GM12878 (cell line): Measurements from ENCODE around the gene SLC66A3. TPM values are rescaled to one million over a fixed set of nuclear protein-coding genes. Genes with fewer than 3 reads are reported as not detected.

Source experiments
- ATAC-seq: fragments of 200-7000 bp; cut with Tn5 transposase; 3 replicates; pipeline ENCODE4 v1.9.1; 2020; ENCODE audit warnings: mild to moderate bottlenecking, moderate library complexity
- BruUV-seq: library from RNA; stranded (reverse); fragments of 400-500 nt; replicated peaks from 2 replicates; lab custom pipeline; 2021; lab: Mats Ljungman, UMichigan
- CTCF ChIA-PET: fragments of 300-600 bp; sonication (Branson Sonifier 250); formaldehyde crosslinking; extraction: SDS; loops from one replicate; lab custom pipeline; 2021; ENCODE audit warnings: inconsistent platforms; lab: Yijun Ruan, JAX
- POLR2A ChIA-PET: fragments of 350-600 bp; formaldehyde crosslinking; extraction: SDS; loops from one replicate; lab custom pipeline; 2021; ENCODE audit warnings: inconsistent platforms; lab: Charles Lee
- RAD21 ChIA-PET: fragments of 300-600 bp; sonication (Branson Sonifier 250); formaldehyde crosslinking; loops from one replicate; lab custom pipeline; 2023; ENCODE audit warnings: antibody characterized with exemption; ENCODE audit not compliant: unreplicated experiment; lab: Charles Lee
- SMC1A ChIA-PET: fragments of 300-600 bp; sonication (Branson Sonifier 250); formaldehyde crosslinking; loops from one replicate; lab custom pipeline; 2023; ENCODE audit not compliant: unreplicated experiment, uncharacterized antibody; lab: Charles Lee
- DNase-seq: peaks from one replicate; pipeline ENCODE4 v3.0.0-alpha.2; 2011; ENCODE audit warnings: low read depth, low spot score
- FAIRE-seq: peaks from 3 replicates; lab custom pipeline; 2011; peaks lifted over from hg19 to GRCh38; lab: Jason Lieb, UNC
- H2AFZ ChIP-seq: 2 replicates; pipeline ENCODE4 v1.6.0; 2011; ENCODE audit warnings: low read depth, low read length, control low read depth; ENCODE audit not compliant: control insufficient read depth
- H3K27ac ChIP-seq: 2 replicates; pipeline ENCODE4 v1.5.1; 2011; ENCODE audit warnings: control low read depth; ENCODE audit not compliant: control insufficient read depth, insufficient read depth
- H3K27me3 ChIP-seq, 2 experiments: replicated peaks in 1 of 2; 2 replicates each; pipeline versions ENCODE4 v1.6.0 to v1.6.1; 2011; ENCODE audit warnings: low read length in 1 of 2; ENCODE audit not compliant: control insufficient read depth in 2 of 2, insufficient read depth in 2 of 2
- H3K36me3 ChIP-seq, 2 experiments: 2 replicates each; pipeline ENCODE4 v1.5.1; 2011; ENCODE audit warnings: low read length in 1 of 2; ENCODE audit not compliant: control insufficient read depth in 2 of 2, insufficient read depth in 2 of 2
- H3K4me1 ChIP-seq: 2 replicates; pipeline ENCODE4 v1.6.1; 2011; ENCODE audit warnings: mild to moderate bottlenecking, low read length, moderate library complexity, mixed read lengths; ENCODE audit not compliant: control insufficient read depth, insufficient read depth
- H3K4me2 ChIP-seq: 2 replicates; pipeline ENCODE4 v1.6.0; 2011; ENCODE audit warnings: control low read depth; ENCODE audit not compliant: control insufficient read depth, insufficient read depth
- H3K4me3 ChIP-seq: fragments of 200-600 bp; sonication (generic); 2 replicates; pipeline ENCODE4 v1.5.1; 2016
- H3K79me2 ChIP-seq: 2 replicates; pipeline ENCODE4 v1.6.0; 2011; ENCODE audit warnings: low read length; ENCODE audit not compliant: control insufficient read depth, insufficient read depth
- H3K9ac ChIP-seq: 2 replicates; pipeline ENCODE4 v1.8.0; 2011; ENCODE audit warnings: low read length, control low read depth, mixed read lengths; ENCODE audit not compliant: control insufficient read depth, insufficient read depth
- H3K9me3 ChIP-seq: replicated peaks from 3 replicates; pipeline ENCODE4 v1.5.1; 2011; ENCODE audit warnings: mild to moderate bottlenecking, low read length; ENCODE audit not compliant: control insufficient read depth, insufficient read depth
- H4K20me1 ChIP-seq: 2 replicates; pipeline ENCODE4 v1.6.0; 2011; ENCODE audit not compliant: control insufficient read depth, insufficient read depth
- CREB1 ChIP-seq: IDR thresholded peaks from 2 replicates; pipeline ENCODE4 v1.6.1; 2012; ENCODE audit warnings: low read depth, mild to moderate bottlenecking, inconsistent platforms
- CREM ChIP-seq: IDR thresholded peaks from 2 replicates; pipeline ENCODE4 v1.6.1; 2014; ENCODE audit warnings: antibody characterized with exemption, low read depth
- MTA3 ChIP-seq: IDR thresholded peaks from 2 replicates; pipeline ENCODE4 v1.6.1; 2012; ENCODE audit warnings: low read length, inconsistent platforms, borderline replicate concordance
- NFIC ChIP-seq: IDR thresholded peaks from 2 replicates; pipeline ENCODE4 v1.6.1; 2012; ENCODE audit warnings: low read depth, mild to moderate bottlenecking, inconsistent platforms, low read length, moderate library complexity
- NR2C1 ChIP-seq: fragments of 450-650 bp; IDR thresholded peaks from 2 replicates; pipeline ENCODE4 v1.6.1; 2017; ENCODE audit warnings: antibody characterized with exemption, mild to moderate bottlenecking, moderate library complexity
- NRF1 ChIP-seq: conservative IDR thresholded peaks from 2 replicates; pipeline ENCODE4 v1.6.1; 2011; ENCODE audit warnings: mild to moderate bottlenecking, low read depth, low read length, improper control_type of control experiment
- PAX8 ChIP-seq: fragments of 450-650 bp; IDR thresholded peaks from 2 replicates; pipeline ENCODE4 v1.6.1; 2017; ENCODE audit warnings: mild to moderate bottlenecking, moderate library complexity
- RUNX3 ChIP-seq: IDR thresholded peaks from 2 replicates; pipeline ENCODE4 v1.6.1; 2012; ENCODE audit warnings: low read length, inconsistent platforms
- SREBF1 ChIP-seq: IDR thresholded peaks from 2 replicates; pipeline ENCODE4 v1.6.1; 2012; ENCODE audit warnings: mild to moderate bottlenecking, low read length
- ZNF207 ChIP-seq: fragments of 450-650 bp; IDR thresholded peaks from 2 replicates; pipeline ENCODE4 v1.6.1; 2014; ENCODE audit warnings: antibody characterized with exemption, mild to moderate bottlenecking, borderline replicate concordance
- ZNF384 ChIP-seq: IDR thresholded peaks from 2 replicates; pipeline ENCODE4 v1.6.1; 2012; ENCODE audit warnings: low read depth, mild to moderate bottlenecking, low read length, improper control_type of control experiment, borderline replicate concordance
- WGBS: methylation state at CpG from one replicate; pipeline ENCODE4 v1.1.6; 2016; ENCODE audit warnings: low lambda C conversion rate; ENCODE audit not compliant: insufficient replicate concordance, insufficient coverage; ENCODE audit errors: missing lambda C conversion rate; 5-methylcytosine and 5-hydroxymethylcytosine counted together
- in situ Hi-C: fragments of 300-500 bp; cut with MboI; formaldehyde crosslinking; loops from 9 replicates; pipeline ENCODE4 v1.14.3; 2018; ENCODE audit warnings: mixed read lengths
- intact Hi-C: fragments of 100-400 bp; cut with micrococcal nuclease; formaldehyde crosslinking; loops from one replicate; pipeline ENCODE4 v1.14.2; 2022; ENCODE audit not compliant: unreplicated experiment
- polyA plus RNA-seq, 11 experiments: library from polyadenylated mRNA; depleted of rRNA in 4 of 11; unstranded in 6 of 11; stranded (reverse) in 5 of 11; fragments of >200 nt; fragmentation: Nextera tagmentation in 4 of 11; fragmentation: Illumina TruSeq in 1 of 11; extraction: Ambion mirVana in 4 of 11; extraction: Trizol in 1 of 11; gene quantifications; 1 replicate in 1 of 11; 2 replicates in 10 of 11; pipeline versions ENCODE4 v1.2.1 to v1.2.3, GENCODE V29; 2011 to 2016; ENCODE audit warnings: inconsistent platforms in 2 of 11, missing spikeins in 2 of 11, low read depth in 1 of 11
- total RNA-seq, 4 experiments: library from RNA; depleted of rRNA in 3 of 4; stranded (reverse); fragments of >200 nt in 3 of 4; fragmentation: Illumina TruSeq in 1 of 4; extraction: Trizol in 1 of 4; gene quantifications; 2 replicates each; pipeline versions ENCODE4 v1.2.1 to v1.2.3, GENCODE V29; 2013 to 2021
- TF ChIP-seq, protein P1 (sequence below): fragments of 450-650 bp; IDR thresholded peaks from 2 replicates; pipeline ENCODE4 v1.6.1; 2018; ENCODE audit warnings: mild to moderate bottlenecking, low read depth, moderate library complexity; ENCODE audit not compliant: partially characterized antibody
- TF ChIP-seq, protein P2 (sequence below): IDR thresholded peaks from 2 replicates; pipeline ENCODE4 v1.6.1; 2012; ENCODE audit warnings: low read depth, low read length, improper control_type of control experiment
- TF ChIP-seq, protein P3 (sequence below): IDR thresholded peaks from 2 replicates; pipeline ENCODE4 v1.6.1; 2011; ENCODE audit warnings: mild to moderate bottlenecking, low read depth, low read length, moderate library complexity; ENCODE audit not compliant: insufficient replicate concordance
- TF ChIP-seq, protein P4 (sequence below): fragments of 450-650 bp; IDR thresholded peaks from 2 replicates; pipeline ENCODE4 v1.6.1; 2016; ENCODE audit warnings: mild to moderate bottlenecking

The SLC66A3 gene
- total and polyA plus RNA-seq, 10 of the 15 experiments (the other 5 are each of a cell fraction or from before 2014, with no cell fraction given), result 1.4 to 14.2 (median 6.4) TPM

DNA sequence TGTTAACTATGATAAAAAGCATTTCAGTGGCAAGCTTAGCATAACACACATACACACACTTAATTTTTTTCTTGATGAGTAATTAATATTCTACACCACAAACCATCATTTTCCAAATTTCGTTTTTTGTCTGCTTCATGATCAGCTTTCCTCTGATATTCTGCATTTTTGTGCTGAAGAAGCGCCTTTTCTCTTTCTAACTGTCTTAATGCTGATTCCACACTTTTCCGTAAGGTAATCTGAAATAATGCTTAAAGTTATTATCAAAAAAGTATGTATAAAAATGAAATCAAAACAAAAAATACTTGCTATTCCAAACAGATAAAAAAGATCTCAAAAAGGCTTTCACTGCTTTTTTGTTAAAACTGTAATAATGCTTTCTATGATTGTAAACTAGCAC lies 60.1 kb downstream of the SLC66A3 start:
- no peak overlapping the region for H3K4me3 ChIP-seq
- no peak overlapping the region for H2AFZ ChIP-seq
- SMC1A ChIA-PET, result interaction anchor here (1.1 to 1.3 kb wide), 2 partner anchors 10 to 15 kb away, joined by 3 to 6 read pairs; no protein-coding TSS in a partner anchor
- TF ChIP-seq SREBF1 (no peak), NFIC (no peak), CREM (no peak), PAX8 (no peak), NR2C1 (no peak), ZNF384 (no peak), ZNF207 (no peak), MTA3 (no peak), CREB1 (no peak), NRF1 (no peak), RUNX3 (no peak)
- TF ChIP-seq, protein P1, sequence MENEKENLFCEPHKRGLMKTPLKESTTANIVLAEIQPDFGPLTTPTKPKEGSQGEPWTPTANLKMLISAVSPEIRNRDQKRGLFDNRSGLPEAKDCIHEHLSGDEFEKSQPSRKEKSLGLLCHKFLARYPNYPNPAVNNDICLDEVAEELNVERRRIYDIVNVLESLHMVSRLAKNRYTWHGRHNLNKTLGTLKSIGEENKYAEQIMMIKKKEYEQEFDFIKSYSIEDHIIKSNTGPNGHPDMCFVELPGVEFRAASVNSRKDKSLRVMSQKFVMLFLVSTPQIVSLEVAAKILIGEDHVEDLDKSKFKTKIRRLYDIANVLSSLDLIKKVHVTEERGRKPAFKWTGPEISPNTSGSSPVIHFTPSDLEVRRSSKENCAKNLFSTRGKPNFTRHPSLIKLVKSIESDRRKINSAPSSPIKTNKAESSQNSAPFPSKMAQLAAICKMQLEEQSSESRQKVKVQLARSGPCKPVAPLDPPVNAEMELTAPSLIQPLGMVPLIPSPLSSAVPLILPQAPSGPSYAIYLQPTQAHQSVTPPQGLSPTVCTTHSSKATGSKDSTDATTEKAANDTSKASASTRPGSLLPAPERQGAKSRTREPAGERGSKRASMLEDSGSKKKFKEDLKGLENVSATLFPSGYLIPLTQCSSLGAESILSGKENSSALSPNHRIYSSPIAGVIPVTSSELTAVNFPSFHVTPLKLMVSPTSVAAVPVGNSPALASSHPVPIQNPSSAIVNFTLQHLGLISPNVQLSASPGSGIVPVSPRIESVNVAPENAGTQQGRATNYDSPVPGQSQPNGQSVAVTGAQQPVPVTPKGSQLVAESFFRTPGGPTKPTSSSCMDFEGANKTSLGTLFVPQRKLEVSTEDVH, result no peak
- TF ChIP-seq, protein P2, sequence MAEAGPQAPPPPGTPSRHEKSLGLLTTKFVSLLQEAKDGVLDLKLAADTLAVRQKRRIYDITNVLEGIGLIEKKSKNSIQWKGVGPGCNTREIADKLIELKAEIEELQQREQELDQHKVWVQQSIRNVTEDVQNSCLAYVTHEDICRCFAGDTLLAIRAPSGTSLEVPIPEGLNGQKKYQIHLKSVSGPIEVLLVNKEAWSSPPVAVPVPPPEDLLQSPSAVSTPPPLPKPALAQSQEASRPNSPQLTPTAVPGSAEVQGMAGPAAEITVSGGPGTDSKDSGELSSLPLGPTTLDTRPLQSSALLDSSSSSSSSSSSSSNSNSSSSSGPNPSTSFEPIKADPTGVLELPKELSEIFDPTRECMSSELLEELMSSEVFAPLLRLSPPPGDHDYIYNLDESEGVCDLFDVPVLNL, result no peak
- TF ChIP-seq, protein P3, sequence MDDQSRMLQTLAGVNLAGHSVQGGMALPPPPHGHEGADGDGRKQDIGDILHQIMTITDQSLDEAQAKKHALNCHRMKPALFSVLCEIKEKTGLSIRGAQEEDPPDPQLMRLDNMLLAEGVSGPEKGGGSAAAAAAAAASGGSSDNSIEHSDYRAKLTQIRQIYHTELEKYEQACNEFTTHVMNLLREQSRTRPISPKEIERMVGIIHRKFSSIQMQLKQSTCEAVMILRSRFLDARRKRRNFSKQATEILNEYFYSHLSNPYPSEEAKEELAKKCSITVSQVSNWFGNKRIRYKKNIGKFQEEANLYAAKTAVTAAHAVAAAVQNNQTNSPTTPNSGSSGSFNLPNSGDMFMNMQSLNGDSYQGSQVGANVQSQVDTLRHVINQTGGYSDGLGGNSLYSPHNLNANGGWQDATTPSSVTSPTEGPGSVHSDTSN, result no peak
- TF ChIP-seq, protein P4, sequence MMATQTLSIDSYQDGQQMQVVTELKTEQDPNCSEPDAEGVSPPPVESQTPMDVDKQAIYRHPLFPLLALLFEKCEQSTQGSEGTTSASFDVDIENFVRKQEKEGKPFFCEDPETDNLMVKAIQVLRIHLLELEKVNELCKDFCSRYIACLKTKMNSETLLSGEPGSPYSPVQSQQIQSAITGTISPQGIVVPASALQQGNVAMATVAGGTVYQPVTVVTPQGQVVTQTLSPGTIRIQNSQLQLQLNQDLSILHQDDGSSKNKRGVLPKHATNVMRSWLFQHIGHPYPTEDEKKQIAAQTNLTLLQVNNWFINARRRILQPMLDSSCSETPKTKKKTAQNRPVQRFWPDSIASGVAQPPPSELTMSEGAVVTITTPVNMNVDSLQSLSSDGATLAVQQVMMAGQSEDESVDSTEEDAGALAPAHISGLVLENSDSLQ, result no peak
- TF ChIP-seq, all 136 proteins: peak for 0
- Histone ChIP-seq H3K27ac (no peak overlapping the region), H3K4me1 (no peaks in the 10 kb centered on the region), H3K36me3 (peaks cover 0 to 11% of the 10 kb centered on the region in 2 experiments; a peak in 3 of 4 replicates), H3K4me2 (no peak overlapping the region), H3K9ac (no peak overlapping the region), H3K27me3 (no peaks in the 10 kb centered on the region), H4K20me1 (no peaks in the 10 kb centered on the region), H3K79me2 (no peaks in the 10 kb centered on the region), H3K9me3 (no peaks in the 10 kb centered on the region)
- BruUV-seq, result no TSS peak
- no peak for ATAC-seq
- intact Hi-C loops, result no loop called here
- 93% methylated on average over 3 of the region's 3 CpGs for WGBS
- no peak for DNase-seq
- ChIA-PET RAD21 (no interaction called here), CTCF (interaction anchor here (1.3 kb wide), 1 partner anchor 12 kb away, joined by 4 read pairs; no protein-coding TSS in a partner anchor), POLR2A (interaction anchor here (0.7 kb wide), 1 partner anchor 15 kb away, joined by 3 read pairs; no protein-coding TSS in a partner anchor)
- in situ Hi-C loops, result no loop called here
- FAIRE-seq, result no peak
